ENCODE data around the gene ZC3H15.
"Not testable (repeated sequence)": the region's sequence is repeated elsewhere in the genome, so short reads cannot be mapped to it uniquely, and the experiment has no call there.

ZC3H15 gene

DNA sequence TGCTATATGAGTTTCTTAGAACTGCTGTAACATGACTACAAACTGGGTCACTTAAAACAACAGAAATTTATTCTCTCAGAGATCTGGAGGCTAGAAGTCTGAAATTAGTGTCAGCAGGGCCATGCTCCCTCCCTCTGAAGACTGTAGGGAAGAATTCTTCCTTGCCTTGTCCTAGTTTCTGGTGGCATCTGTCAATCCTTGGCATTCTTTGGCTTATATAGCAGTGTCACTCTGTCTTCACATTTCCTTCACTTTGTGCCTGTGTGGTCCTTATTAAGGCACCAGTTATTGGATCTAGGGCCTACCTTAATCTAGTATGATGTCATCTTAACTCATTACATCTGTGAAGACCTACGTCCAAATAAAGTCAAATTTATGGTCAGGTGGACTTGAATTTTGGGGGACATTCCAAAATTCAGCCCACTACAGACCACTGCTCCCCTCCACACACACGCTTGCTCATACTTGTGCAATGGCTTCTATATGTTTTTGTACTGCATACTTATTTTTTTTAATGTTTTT lies 7.6 kb downstream of the ZC3H15 start:
- no peak for DNase-seq (ENCODE audit: low read depth, low spot score)

DNA sequence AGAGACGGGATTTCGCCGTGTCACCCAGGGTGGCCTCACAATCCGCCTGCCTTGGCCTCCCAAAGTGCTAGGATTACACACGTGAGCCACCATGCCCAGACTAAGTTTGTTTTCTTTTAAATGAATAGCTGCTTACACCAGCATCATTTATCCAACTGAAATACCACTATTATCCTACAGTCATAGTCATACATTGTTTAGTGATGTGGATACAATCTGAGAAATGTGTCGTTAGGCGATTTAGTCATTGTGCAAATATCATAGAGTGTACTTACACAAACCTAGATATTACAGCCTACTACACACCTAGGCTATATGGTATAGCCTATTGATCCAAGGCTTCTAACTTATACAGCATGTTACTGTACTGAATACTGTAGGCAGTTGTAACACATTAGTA lies 10.3 kb downstream of the ZC3H15 start:
- no peak for DNase-seq (ENCODE audit: low read depth, low spot score)

DNA sequence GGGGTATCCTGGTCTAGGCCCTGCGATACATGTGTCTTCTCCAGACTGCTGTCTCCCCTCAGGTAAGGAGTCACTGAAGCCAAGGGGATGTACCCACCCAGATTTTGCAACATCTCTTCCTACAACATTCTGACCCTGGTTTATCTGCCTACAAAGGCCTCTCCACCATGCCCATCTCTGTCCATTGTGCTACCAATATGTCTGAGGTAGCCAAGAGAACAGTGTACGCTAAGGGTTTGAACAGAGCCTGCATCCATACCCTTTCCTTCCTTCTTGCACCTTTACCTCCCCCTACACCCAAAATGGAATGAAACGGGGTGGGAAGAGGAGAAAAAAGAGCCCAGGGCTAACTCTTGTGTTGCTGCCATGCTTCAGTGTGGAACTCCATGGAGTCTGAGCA lies 11.9 kb downstream of the ZC3H15 start:
- no peak for DNase-seq (ENCODE audit: low read depth, low spot score)

DNA sequence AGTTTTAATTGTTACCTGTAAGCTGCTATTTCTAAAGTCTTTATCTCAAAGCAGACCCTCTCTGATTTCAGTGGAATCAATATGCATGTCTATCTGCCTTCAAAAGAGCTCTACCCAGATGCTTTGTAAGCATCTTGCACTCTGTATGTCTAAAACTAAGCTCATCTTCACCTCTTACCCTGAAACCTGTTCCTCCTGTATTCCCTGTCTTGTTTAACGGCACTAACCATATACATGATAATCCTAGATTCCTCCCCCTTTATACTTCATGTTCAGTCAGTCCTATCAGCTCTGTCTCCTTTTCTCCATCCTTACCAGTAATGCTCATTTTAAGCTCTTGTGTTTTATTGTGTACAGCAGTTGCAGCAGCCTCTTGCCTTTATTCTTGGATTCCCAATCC lies 12.8 kb downstream of the ZC3H15 start:
- no peak for DNase-seq (ENCODE audit: low read depth, low spot score)

DNA sequence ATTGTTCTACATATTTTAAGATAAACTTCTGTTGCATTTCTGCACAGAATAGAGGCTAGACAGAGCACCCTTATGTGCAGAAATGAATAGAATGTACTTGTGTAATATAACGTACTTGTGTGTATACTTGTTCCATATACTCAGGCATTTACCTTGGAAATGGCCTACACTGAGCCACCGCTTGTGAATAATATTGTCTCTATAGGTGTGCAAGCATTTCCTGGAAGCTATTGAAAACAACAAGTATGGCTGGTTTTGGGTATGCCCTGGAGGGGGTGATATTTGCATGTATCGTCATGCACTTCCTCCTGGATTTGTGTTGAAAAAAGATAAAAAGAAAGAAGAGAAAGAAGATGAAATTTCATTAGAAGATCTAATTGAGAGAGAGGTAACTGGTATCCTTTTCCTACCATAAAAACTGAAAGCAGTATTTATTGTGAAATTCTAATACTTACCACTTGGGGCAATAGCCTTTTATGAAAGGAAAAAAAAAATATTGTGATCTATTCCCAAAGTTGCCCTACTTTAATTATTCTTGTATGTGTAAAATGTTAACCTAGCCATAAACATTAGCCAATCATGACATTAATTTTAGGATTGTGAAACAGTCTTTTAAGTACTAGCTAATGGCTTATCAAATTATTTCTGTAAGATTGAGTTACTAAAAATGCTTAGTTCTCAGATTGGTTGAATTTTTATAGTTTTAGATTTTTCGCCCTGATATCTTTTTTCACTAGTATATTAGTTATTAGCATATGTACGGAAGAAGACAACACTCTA lies 18.0 kb downstream of the ZC3H15 start:
- no peak for DNase-seq (ENCODE audit: low read depth, low spot score)

DNA sequence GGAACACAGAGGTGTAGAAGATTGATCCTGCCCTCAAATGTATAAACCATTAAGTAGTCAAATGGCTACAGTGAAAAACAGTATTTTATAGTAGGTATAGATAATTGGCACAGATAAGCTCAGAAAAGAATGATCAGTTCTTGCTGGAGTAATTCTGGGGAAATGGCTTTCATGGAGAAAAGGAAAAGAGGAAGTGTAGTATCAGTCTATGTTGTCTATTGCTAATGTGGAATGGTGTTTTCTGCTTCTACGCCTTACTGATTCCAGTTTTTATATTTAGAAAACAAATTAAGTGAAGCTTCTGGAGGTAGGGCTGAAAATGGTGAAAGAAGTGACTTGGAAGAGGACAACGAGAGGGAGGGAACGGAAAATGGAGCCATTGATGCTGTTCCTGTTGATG lies 22.2 kb downstream of the ZC3H15 start:
- DNase-seq (ENCODE audit: low read depth, low spot score) = no peak

DNA sequence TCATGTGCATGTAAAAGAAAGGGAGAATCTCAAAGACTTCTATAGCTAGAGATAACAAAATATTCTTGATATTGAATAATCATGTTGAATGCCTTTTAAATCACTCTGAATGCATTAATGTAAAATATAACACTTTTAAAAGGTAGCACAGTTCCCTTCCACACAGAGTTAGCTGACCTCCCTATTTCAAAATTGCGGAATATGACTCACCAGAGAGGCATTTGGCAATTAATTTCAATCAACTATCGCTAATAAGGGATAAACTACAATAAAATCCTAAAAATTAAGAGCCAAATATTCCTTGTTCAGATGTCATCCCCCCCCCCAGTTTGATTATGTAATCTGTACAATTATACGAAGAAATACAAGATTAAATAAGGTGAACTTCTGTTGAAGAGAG lies 29.3 kb downstream of the ZC3H15 start:
- DNase-seq (ENCODE audit: low read depth, low spot score) = no peak

DNA sequence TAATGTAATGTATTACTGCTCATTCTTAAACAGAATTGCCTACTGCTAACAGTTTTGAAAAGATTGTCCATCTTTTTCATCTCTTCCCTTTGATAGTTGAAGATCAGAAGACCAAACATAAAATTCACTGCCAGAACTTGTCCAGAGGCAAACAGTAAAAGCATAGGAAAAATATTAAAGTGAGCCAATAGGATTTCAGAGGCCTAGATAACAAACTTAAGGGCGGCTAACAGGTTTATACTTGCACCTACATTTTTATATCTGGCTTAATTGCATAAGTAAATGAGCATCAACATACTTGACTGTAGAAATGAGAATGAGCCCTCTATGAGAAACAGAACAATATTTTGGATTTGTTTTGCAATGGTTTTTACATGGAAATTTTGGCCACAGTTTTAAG lies 30.3 kb downstream of the ZC3H15 start:
- no peak for DNase-seq (ENCODE audit: low read depth, low spot score)

DNA sequence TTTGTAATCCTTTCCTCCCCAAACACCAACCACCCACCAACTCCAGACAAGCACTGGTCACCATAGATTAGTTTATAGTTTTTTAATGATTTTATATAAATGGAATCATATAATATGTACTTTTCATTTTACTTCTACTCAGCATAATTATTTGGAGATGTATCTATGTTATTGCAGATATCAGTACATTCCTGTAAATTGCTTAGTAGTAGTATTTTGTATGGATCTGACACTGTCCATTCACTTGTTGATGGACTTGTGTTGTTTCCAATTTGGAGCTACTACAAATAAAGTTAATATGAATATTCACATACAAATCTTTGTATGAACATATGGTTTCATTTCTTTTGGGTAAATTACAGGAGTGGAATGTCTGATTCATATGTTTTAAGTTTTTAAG lies 31.0 kb downstream of the ZC3H15 start:
- DNase-seq (ENCODE audit: low read depth, low spot score) = no peak

DNA sequence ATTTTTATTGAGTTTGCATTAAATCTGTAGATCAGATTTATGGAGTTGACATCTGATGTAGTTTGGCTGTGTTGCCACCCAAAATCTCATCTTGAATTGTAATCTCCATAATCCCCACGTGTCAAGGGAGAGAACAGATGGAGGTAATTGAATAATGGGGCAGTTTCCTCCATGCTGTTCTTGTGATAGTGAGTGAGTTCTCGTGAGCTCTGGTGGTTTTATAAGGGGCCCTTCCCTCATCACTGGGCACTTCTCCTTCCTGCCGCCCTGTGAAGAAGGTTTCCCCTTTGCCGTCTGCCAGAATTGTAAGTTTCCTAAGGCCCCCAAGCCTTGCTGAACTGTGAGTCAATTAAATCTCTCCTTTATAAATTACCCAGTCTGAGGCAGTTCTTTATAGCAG lies 32.2 kb downstream of the ZC3H15 start:
- DNase-seq (ENCODE audit: low read depth, low spot score) = no peak

DNA sequence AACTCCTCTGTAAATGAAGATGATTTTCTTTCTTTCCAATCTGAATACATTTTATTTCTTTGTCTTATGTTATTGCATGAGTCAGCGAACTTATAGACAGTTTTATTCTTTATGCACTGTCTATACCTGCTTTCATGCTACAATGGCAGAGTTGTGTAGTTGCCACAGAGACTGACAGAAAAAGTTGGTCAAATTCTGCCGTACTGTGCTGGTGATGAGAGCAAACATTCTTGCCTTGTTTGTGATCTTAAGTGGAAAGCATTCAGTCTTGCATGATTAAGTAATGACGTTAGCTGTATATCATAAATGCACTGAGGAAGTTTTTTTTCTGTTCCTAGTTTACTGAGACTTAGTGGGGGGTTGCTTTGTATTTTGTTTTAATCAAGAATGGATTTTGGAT lies 32.9 kb downstream of the ZC3H15 start:
- no peak for DNase-seq (ENCODE audit: low read depth, low spot score)

DNA sequence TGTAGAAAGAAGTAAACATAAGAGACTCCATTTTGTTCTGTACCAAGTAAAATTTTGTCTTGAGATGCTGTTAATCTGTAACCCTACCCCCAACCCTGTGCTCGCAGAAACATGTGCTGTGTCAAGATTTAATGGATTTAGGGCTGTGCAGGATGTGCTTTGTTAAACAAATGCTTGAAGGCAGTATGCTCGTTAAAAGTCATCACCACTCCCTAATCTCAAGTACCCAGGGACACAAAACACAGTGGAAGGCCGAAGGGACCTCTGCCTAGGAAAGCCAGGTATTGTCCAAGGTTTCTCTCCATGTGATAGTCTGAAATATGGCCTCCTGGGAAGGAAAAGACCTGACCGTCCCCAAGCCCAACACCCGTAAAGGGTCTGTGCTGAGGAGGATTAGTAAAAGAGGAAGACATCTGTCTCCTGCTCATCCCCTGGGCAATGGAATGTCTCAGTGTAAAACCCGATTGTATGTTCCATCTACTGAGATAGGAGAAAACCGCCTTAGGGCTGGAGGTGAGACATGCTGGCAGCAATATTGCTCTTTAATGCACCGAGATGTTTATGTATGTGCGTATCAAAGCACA lies 35.6 kb downstream of the ZC3H15 start:
- not testable (repeated sequence) for DNase-seq (ENCODE audit: low read depth, low spot score)

DNA sequence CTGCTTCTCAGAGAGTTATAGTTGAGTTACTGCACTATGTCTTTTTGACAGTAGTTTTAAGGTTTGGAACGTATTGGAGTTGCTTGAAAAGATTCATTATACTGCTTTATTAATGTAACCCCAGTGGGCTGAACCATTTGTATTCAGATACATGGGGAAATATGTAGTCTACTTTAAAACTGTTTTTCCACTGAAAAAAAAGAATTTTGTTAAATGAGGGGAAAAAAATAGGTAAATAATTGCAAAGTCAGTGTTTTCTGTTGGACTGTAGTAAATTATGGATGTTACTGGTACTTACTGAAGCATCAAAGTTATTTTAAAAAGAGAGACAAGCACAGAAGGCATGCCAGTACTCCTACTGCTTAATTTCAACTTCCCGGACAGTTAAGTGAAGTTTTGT lies 36.4 kb downstream of the ZC3H15 start:
- no peak for DNase-seq (ENCODE audit: low read depth, low spot score)

DNA sequence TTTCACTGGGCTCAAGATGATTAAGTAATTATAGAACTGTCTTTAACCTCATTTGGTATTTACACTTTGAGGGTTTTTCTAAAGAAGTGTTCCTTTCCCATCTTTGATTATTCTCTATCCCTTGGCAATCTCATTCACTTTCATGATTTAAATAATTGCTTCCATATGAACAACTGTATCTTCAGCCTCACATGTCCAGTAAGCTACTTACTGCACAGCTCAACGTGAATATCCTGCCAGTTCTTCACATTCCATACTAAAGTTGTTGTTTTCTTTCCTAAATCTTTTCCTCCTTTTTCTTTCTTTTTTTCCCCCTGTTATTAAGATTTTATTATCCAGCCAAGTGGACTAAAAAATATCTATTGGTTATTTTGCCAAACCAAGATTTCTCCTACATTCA lies 37.7 kb downstream of the ZC3H15 start:
- DNase-seq (ENCODE audit: low read depth, low spot score) = no peak

DNA sequence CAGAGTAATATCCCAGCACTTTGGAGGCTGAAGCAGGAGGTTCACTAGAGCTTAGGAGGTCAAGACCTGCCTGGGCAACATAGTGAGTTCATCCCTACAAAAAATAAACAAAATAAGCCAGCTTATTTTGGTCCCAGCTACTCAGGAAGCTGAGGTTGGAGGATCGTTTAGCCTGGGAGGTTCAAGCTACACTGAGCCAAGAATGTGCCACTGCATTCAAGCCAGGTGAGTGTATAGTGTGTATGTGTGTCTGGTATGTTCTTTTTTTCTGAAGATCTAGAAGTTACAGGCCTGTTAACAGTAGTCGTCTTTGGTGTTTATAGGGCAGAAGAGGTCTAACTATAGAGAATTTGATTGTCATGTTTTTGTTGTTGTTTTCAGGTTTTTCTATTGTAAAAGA lies 40.2 kb downstream of the ZC3H15 start:
- no peak for DNase-seq (ENCODE audit: low read depth, low spot score)

DNA sequence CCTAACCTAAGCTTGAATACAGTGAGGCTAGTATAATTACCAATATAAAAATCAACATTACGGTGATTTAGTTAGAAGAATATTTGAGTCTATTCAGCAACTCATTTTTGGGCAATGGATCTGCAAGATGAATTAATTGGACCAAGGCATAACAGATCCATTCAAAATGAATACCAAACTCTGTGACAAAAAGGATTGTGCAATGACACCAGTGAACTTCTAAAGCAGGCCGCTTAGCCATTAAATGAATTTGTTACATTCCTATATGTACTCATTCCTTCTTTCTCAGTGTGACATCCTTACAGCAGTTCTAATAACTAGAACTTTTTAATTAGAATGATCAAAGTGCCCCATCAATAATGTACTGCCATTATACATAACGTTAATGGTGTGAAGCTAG lies 44.3 kb downstream of the ZC3H15 start:
- no peak for DNase-seq (ENCODE audit: low read depth, low spot score)

DNA sequence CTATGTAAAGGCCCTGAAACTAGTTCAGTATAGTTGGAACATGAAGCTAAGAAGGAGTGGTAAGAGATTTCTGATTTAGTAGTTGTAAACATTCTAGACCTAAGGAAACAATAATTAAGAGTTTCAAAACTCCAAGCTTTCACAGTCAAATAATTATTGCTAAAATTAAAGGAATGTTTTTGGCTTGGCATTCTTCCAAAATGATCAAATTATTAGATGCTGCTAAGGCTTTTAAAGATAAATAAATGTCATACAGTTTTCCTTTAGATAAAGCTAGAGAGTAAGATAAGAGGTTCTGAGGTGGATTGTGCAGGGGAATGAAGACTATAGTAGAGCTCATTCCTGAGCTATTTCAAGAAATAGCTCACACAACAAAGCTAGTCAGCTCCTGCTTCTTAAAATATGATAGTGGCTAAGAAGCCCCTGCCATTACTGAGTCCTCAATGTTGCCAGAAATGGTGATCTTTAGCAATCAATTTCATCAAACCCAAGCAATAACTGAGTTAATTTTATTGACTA lies 45.3 kb downstream of the ZC3H15 start:
- no peak for DNase-seq (ENCODE audit: low read depth, low spot score)

DNA sequence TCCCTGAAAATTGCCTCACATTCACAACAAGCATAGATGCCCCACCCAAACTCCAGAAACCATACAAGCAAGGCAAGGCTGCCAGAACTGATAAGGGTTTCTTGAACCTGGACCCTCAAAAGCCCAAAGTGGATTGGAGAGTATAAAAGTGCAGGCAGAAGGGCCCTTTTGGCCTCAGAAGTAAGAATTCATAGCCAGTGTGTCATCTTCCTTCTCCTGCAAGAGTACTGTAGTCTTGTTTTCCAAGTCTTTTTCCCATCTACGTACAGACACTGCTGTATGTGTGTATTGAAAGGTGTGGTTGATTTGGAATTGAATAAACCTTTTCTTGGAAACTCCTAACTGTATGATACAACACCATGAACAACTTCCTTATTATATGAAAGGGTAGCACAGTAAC lies 46.8 kb downstream of the ZC3H15 start:
- DNase-seq (ENCODE audit: low read depth, low spot score) = no peak

DNA sequence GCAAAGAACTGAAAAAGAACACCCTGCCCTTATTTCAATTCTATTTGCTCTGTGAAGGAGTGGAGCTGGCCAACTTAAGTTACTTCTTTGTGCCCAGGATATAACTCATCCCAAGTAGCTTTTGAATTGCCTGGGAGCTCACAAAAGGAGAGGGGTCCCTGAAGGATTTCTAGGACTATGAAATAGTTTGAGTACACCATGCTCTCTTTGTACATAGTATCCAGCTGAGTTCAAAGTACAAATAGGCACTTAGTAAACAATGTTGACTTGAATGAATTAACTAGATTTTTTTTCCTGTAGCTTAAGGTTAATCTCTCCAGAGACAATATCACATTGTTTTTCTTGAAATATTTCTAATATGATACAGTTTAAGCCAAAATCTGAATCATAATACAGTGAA lies 47.7 kb downstream of the ZC3H15 start:
- no peak for DNase-seq (ENCODE audit: low read depth, low spot score)

DNA sequence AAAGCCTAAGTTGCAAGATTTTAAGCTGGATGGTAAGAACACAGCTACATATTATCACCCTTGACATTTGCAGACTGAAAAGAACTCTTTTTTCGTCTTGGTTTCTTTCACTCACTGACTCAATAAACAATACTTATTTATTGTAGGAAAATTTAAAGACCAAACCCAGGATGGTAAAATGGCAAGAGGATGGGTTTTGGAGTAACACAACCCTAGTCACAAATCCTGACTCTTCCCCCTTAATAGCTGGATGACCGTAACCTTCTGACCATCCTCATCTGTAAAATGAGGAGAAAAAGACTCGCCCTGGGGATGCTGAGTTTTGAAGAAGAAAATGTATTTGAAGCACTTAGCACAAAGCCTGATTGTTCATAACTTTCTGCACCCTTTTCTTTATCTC lies 48.3 kb downstream of the ZC3H15 start:
- DNase-seq (ENCODE audit: low read depth, low spot score) = no peak

DNA sequence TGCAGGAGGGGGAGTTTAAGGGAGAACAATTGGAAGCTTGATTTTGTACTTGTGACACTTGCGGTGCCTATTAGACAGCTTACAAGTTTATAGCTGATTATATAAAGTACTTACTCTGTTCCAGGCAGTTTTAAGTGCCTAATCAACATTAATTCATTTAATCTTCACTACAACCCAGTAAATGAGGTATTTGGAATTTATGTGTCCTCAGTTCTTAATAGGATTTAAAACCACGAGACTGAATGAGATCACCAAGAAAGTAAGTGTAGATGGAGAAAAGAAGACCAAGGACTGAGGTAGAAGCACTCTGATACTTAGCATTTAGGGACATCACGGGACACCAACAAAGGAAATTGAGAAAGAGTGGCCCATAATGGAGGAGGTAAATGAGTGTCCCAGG lies 49.8 kb downstream of the ZC3H15 start:
- DNase-seq (ENCODE audit: low read depth, low spot score) = no peak

DNA sequence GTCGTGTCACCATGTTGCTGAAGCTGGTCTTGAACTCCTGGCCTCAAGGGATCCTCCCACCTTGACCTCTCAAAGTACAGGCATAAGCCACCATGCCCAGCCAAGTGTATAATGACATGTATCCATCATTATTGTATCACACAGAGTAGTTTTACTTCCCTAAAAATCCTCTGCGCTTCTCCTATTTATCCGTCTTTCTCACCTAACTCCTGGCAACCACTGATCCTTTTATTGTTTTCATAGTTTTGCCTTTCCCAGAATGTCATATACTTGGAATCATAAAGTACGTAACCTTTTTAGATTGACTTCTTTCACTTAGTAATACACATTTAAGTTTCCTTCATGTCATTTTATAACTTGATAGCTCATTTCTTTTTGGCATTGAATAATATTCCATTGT lies 51.0 kb downstream of the ZC3H15 start:
- no peak for DNase-seq (ENCODE audit: low read depth, low spot score)

DNA sequence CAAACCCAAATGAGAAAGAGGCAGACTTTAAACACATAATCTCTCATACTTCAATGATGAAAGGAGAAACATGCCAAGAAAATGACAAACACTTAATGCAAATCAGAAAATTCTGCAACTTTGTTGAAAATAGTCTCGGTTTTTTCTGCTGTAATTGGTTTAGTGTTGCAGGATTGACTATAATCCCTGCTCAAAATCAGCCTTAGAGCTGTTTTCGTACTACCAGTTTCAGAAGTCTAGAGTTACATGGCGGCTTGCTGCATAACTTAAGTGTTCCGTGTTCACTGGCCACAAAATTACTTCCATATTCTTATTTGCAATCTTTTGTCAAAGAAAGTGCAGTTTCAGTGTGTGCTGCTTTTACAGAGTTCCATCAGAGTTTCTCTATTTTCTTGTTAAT lies 54.9 kb downstream of the ZC3H15 start:
- no peak for DNase-seq (ENCODE audit: low read depth, low spot score)
